Midbrain (tissue), 1 donor: Measurements from ENCODE around the gene WDR62.

ENCODE experiments used
- DNase-seq: peaks from one replicate; lab custom pipeline; 2025; lab: John Stamatoyannopoulos, UW

WDR62 gene

DNA sequence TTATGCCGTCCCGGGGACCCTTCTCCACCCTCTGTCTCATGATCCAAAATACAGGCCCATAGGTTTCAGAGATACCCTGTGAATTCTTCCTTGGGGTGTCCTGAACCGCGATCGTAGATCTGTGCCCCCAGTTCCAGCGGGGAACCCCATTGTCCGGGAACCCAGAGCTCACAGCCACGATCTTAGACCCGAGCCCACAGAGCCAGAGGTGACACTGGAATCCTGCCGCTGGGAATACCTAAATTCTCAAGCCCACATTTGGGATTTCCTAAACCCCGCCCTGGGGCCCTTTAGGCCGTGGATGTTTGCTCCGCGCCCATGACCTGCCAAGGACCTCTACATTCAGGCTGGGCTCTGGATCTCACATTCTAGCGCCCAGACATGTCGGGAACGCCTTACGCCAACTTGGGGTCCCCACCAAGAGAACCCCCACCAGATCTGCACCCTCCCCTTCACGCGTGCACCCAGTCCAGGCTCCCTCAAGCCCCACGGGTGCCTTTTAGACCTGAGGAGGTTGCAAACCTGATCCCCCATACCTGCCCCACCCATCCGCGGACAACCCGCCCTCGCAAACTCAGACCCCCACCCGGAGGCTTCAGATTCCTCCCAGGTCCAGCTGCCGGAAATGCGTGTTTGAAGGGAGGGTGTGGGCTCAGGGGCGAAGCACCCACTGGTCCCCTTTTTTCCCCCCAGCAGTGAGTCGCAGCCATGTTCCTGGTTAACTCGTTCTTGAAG, 85.8 kb downstream of the WDR62 start:
- peak; percentile 70 for DNase-seq

DNA sequence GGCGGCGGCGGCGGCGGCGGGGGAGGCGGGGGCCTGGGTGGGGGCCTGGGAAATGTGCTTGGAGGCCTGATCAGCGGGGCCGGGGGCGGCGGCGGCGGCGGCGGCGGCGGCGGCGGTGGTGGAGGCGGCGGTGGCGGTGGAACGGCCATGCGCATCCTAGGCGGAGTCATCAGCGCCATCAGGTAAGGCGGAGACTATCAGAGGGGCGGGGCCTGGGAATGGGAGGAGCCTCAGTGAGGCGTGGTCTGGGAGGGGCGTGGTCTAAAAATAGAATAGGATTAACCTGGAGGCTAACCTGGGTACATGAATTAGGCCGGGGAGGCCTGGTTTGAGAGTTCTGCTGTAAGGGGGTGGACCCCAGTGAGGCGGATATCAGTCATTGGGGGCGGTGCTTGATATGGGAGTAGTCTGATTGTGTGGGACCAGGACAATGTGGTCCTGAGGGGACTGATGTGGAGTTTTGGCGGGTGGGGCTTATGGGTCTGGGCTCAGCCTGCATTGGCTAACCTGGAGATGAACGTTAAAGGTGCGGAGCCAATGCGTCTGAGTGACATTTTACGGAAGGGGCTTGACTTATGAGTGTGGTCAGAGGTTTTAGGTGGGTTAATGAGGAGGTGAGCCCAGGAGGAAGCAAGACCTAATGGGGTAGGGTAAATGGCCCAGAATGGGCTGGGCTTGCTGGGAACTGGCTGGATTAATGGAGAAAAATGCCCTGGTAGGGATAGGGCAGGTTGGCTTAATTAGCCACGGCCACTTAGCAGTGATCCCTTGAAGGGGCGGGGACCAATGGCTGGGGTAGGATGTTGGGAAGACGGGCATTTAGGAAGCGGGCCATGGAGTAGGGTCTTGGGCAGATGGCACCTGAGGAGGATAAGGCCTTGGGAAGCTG, 86.6 kb downstream of the WDR62 start:
- peak; percentile 55 for DNase-seq

DNA sequence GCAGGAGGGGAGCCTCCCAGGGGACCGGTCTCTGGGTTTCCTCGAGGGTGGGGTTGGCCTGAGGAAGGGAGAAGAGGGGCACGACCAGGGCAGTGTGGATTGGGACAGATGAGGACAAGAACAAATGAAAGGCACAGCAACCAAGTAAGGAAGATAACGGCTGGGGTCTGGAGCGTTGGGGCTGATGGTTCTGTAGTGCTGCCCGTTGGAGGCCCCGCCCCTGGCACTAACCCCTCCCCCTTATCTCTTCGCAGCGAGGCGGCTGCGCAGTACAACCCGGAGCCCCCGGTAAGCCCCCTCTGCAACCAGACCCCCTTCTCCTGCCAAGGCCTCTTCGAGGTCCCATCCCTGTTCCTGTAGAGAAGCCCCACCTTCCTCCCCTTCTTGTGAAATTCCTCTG, 87.3 kb downstream of the WDR62 start:
- DNase-seq = no peak

DNA sequence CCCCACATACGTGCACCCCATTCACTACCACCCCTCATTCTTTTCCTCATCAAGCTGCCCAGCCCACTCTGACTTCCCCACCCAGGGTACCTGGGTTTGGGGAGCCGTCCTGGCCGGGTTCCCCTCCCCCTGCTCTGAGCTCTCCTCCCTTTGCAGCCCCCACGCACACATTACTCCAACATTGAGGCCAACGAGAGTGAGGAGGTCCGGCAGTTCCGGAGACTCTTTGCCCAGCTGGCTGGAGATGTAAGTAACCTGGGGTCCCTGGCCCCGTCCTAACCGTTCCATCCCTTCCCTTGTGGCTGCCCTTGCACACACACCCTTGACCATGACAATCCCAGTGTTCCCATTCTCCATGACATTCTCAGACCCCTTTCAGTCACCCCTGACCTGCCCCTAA, 87.8 kb downstream of the WDR62 start:
- no peak for DNase-seq

DNA sequence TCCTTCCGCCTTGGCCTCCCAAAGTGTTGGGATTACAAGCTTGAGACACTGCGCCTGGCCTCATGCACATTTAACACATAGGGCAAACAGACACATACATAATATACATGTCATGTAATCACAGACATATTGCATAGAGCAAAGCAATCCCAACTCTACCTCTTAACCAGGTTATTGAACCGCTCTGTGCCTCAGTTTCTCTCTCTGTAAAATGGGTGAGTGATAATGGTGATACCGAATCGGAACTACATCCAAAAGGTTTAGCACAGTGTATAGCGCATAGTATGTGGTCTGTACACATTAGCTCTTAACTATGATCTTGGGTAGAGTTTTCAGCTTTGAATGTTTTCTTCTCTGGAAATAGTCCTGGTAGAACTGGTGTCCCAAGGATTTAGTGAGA, 89.9 kb downstream of the WDR62 start:
- no peak for DNase-seq

DNA sequence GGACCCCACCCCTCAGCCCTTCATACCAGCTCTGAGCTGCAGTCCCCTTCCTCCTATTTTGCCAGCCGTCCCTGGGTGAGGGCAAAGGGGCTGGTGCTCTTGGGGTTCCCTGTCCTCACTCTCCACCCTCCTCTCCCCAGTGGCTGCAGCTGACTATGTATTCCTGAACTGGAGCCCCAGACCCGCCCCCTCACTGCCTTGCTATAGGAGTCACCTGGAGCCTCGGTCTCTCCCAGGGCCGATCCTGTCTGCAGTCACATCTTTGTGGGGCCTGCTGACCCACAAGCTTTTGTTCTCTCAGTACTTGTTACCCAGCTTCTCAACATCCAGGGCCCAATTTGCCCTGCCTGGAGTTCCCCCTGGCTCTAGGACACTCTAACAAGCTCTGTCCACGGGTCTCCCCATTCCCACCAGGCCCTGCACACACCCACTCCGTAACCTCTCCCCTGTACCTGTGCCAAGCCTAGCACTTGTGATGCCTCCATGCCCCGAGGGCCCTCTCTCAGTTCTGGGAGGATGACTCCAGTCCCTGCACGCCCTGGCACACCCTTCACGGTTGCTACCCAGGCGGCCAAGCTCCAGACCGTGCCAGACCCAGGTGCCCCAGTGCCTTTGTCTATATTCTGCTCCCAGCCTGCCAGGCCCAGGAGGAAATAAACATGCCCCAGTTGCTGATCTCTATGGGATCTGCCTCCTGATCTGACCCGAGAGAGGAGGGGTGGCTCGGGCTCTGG, 95.1 kb downstream of the WDR62 start:
- no peak for DNase-seq

DNA sequence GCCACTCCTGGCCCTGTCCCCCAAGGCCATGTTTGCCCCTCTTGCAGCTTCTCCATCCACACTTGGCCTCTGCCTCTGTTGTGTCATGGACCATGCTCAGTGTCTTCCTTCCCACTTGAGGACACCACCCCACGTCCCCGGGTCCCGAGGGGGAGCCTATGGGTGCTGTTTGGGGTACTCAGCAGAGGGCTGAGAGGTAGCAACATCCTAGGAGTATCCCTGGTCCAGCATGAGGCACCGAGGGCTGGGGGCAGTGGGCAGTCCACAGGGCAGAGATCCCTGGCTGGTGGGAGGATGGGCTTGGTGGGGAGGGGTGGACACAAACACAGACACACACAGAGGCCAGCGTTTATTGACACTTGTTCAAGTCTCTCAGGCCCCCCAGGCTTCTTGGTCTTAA, 95.9 kb downstream of the WDR62 start:
- DNase-seq = no peak

DNA sequence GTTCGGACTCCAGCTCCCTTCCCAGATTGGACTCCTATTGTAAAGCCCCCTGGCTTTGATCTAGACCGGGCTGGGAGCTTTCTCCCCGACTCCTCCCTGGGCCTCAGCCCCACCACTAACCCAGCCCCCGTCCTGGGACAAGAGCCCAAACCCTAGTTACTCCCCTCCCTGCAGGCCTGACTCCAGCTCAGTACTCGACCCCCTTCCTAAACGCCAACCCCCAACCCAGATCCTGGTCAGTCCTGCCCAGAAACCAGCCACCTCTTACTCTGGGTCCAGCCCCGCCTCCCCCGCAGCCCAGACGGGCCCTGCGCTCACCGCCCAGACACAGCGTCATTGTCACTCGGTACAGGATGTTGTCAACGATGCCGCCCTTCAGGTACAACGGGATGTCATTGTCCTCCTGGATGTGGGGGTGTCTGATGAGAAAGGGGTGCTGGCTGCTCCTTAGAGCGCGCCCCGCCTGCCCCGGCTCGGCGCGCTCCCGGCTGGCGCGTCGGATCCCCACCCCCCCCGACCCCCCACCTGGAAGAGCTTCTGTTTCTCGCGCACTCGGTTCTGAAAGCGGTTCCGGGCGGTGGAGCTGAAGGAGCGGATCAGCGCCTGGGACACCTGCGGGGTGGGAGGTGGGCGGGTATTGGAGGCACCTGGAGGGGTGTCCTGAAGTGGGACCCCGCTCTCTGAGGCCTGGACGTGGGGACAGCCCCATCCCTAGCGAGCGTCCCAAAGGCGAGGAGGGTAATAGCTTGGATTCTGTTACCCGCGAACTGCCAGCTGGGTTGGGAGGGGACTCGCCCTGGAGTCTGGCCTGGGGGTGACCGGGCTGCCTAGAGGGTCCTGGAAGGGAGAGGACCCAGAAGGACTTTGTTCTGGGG, 96.7 kb downstream of the WDR62 start:
- no peak for DNase-seq

DNA sequence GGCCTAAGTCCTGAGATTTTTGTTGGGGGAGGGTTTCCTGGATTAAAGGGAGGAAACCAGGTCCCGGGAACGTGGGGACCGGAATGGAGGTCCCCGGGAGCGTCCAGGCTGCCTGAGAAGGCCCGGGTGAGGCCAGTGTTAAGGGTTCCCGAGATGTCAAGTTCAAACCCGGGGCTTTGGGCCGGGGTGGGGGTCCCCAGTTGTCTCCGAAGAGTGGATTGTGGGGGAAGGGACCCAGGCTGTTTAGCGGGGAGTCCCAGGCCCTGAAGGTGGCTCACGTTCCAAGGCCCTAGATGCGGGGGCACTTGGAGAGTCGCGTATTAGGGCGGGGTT, 97.3 kb downstream of the WDR62 start:
- DNase-seq = no peak

DNA sequence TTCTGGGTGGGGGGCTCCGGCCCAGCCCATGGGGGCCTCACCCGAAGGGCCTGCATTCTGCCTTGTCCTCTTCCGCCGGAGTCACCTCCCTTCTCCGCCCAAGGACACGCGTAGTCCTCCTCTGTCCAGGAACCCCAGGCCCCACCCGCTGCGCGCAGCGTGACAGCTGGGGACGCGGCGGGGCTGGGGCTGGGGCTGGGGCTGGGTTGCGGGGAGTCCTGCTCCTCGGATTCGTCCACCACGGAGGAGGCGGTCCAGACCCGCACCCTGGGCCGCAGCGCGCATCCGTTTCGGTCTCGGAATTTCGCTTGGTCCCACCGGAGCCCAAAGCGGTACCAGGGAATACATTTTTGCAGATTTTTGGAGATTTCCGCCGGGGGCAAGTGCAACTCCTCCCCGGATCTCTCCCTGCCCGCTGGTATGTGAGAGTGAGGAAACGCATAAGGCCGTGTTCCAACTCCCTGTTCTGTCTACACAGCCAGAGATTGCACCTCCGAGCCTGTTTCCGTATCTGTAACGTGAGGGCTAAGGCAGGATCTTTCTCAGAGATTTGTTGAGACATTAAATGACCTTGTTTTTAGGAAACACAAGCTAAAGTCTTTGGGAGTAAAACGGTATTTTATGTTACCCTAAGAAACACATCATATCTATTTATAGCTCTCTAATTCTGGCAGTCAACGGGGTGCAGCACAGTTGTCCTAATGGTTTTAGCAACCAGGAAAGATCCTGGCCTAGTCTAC, 97.8 kb downstream of the WDR62 start, which contains the start of gene COX7A1:
TSS of gene COX7A1 (minus strand) at position 96 of the 740 bp plus-strand sequence. CDS start at position 56, 40 bp downstream.
- no peak for DNase-seq

DNA sequence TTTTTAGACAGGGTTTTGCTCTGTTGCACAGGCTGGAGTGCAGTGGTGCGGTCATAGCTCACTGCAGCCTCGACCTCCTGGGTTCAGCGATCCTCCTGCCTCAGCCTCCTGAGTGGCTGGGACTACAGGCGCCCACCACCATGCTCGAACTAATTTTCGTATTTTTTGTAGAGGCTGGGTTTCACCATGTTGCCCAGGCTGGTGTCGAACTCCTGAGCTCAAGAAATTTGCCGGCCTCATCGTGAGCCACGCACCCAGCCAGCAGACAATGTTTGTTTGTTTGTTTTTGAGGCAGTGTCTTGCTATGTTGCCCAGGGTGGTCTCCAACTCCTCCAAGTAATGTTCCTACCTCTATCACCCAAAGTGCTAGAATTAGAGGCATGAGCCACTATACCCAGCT, 98.4 kb downstream of the WDR62 start:
- DNase-seq = no peak
